Duodenal mucosa (tissue), 2 donors: ENCODE results near the gene MKNK2.
"Not testable (repeated sequence)": the region's sequence is repeated elsewhere in the genome, so short reads cannot be mapped to it uniquely, and the experiment has no call there.

ENCODE experiments used
- H3K27ac ChIP-seq: one replicate; pipeline ENCODE4 v1.7.0; 2013; ENCODE audit warnings: low read depth, low read length
- H3K27me3 ChIP-seq, 2 donors: one replicate each; pipeline ENCODE4 v1.7.0; 2013; ENCODE audit warnings: low read length in 2 of 2, control low read depth in 1 of 2; ENCODE audit not compliant: insufficient read depth in 2 of 2, control insufficient read depth in 1 of 2
- H3K36me3 ChIP-seq, 2 donors: one replicate each; pipeline ENCODE4 v1.7.0; 2013; ENCODE audit warnings: low read length in 2 of 2, control low read depth in 1 of 2; ENCODE audit not compliant: insufficient read depth in 2 of 2, control insufficient read depth in 1 of 2
- H3K4me1 ChIP-seq, 2 donors: one replicate each; pipeline ENCODE4 v1.7.0; 2013; ENCODE audit warnings: low read length in 2 of 2, control low read depth in 1 of 2; ENCODE audit not compliant: insufficient read depth in 2 of 2, control insufficient read depth in 1 of 2
- H3K4me3 ChIP-seq, 2 donors: one replicate each; pipeline ENCODE4 v1.7.0; 2013; ENCODE audit warnings: low read length in 2 of 2, low read depth in 1 of 2
- H3K9ac ChIP-seq, 2 donors: one replicate each; pipeline ENCODE4 v1.7.0; 2013; ENCODE audit warnings: low read length in 2 of 2, low read depth in 1 of 2
- H3K9me3 ChIP-seq, 2 donors: one replicate each; pipeline ENCODE4 v1.7.0; 2013; ENCODE audit warnings: low read length in 2 of 2, control low read depth in 1 of 2; ENCODE audit not compliant: control insufficient read depth in 1 of 2

Gene MKNK2

GRCh38 chr19:2050991-2051772, at the start of gene MKNK2:
Gene MKNK2, minus strand, starts transcription at chr19:2051244. Its CDS starts 393 bp downstream, at chr19:2050851.
- H3K27me3 ChIP-seq: no peaks in the 10 kb centered on the region
- H3K4me1 ChIP-seq: peaks cover 55 to 63% of the 10 kb centered on the region in 2 donors
- H3K9ac ChIP-seq: peak within 1 kb of the TSS; percentile 98 to 100
- H3K4me3 ChIP-seq: peak within 1 kb of the TSS; percentile 91 to 94
- no peaks in the 10 kb centered on the region for H3K9me3 ChIP-seq
- peaks cover 6 to 12% of the 10 kb centered on the region in 2 donors for H3K36me3 ChIP-seq
- peak within 1 kb of the TSS; percentile 96 for H3K27ac ChIP-seq

- Histone ChIP-seq H3K9ac (no peak overlapping the region), H3K27me3 (no peaks in the 10 kb centered on the region), H3K27ac (no peak overlapping the region), H3K4me3 (no peak overlapping the region), H3K4me1 (peaks cover 9 to 11% of the 10 kb centered on the region in 2 donors), H3K36me3 (peaks cover 26 to 46% of the 10 kb centered on the region in 2 donors), H3K9me3 (no peaks in the 10 kb centered on the region)
Measured at GRCh38 chr19:2100719-2101061, 49.6 kb upstream of the MKNK2 start.

GRCh38 chr19:2099937-2100718, 49.1 kb upstream of the MKNK2 start:
- no peak overlapping the region for H3K27ac ChIP-seq
- no peaks in the 10 kb centered on the region for H3K9me3 ChIP-seq
- H3K36me3 ChIP-seq: peaks cover 26 to 42% of the 10 kb centered on the region in 2 donors
- H3K4me1 ChIP-seq: peaks cover 9 to 11% of the 10 kb centered on the region in 2 donors
- H3K9ac ChIP-seq: no peak overlapping the region
- H3K4me3 ChIP-seq: no peak overlapping the region
- H3K27me3 ChIP-seq: no peaks in the 10 kb centered on the region

- Histone ChIP-seq H3K36me3 (peaks cover 26 to 35% of the 10 kb centered on the region in 2 donors), H3K27ac (no peak overlapping the region), H3K4me3 (no peak overlapping the region), H3K9ac (no peak overlapping the region), H3K9me3 (no peaks in the 10 kb centered on the region), H3K4me1 (peaks cover 9 to 18% of the 10 kb centered on the region in 2 donors), H3K27me3 (no peaks in the 10 kb centered on the region)
Measured at GRCh38 chr19:2099054-2099501, 48.0 kb upstream of the MKNK2 start.

GRCh38 chr19:2097886-2098327, 46.9 kb upstream of the MKNK2 start:
- Histone ChIP-seq H3K27ac (no peak overlapping the region), H3K27me3 (no peaks in the 10 kb centered on the region), H3K9me3 (no peaks in the 10 kb centered on the region), H3K4me1 (peaks cover 13 to 29% of the 10 kb centered on the region in 2 donors), H3K9ac (no peak overlapping the region), H3K36me3 (peaks cover 26 to 30% of the 10 kb centered on the region in 2 donors), H3K4me3 (no peak overlapping the region)

- Histone ChIP-seq H3K4me3 (peak overlapping the region; percentile 71 to 79), H3K36me3 (peaks cover 26 to 29% of the 10 kb centered on the region in 2 donors), H3K9ac (peak overlapping the region; percentile 28 to 56), H3K9me3 (no peaks in the 10 kb centered on the region), H3K27ac (peak overlapping the region; percentile 78), H3K27me3 (no peaks in the 10 kb centered on the region), H3K4me1 (peaks cover 13 to 29% of the 10 kb centered on the region in 2 donors)
Measured at GRCh38 chr19:2097203-2097885, 46.3 kb upstream of the MKNK2 start.

GRCh38 chr19:2096480-2097202, 45.6 kb upstream of the MKNK2 start, which contains the start of gene IZUMO4:
Gene IZUMO4, plus strand, starts transcription at chr19:2096915. Its CDS starts 31 bp downstream, at chr19:2096946.
- no peaks in the 10 kb centered on the region for H3K9me3 ChIP-seq
- H3K4me3 ChIP-seq: peak within 1 kb of the TSS; percentile 71 to 79
- H3K27me3 ChIP-seq: no peaks in the 10 kb centered on the region
- peak within 1 kb of the TSS; percentile 95 for H3K27ac ChIP-seq
- peaks cover 20 to 22% of the 10 kb centered on the region in 2 donors for H3K36me3 ChIP-seq
- H3K9ac ChIP-seq: peak within 1 kb of the TSS; percentile 56 to 60
- H3K4me1 ChIP-seq: peaks cover 13 to 29% of the 10 kb centered on the region in 2 donors

- peak within 1 kb of the TSS; percentile 56 to 60 for H3K9ac ChIP-seq
- peaks cover 14 to 16% of the 10 kb centered on the region in 2 donors for H3K36me3 ChIP-seq
- H3K27me3 ChIP-seq: no peaks in the 10 kb centered on the region
- H3K9me3 ChIP-seq: no peaks in the 10 kb centered on the region
- H3K4me1 ChIP-seq: peaks cover 13 to 29% of the 10 kb centered on the region in 2 donors
- H3K4me3 ChIP-seq: peak within 1 kb of the TSS; percentile 71 to 79
- peak within 1 kb of the TSS; percentile 95 for H3K27ac ChIP-seq
Measured at GRCh38 chr19:2096034-2096479, 45.0 kb upstream of the MKNK2 start, which contains the start of gene MOB3A. Gene MOB3A, minus strand, starts transcription at chr19:2096326. Its CDS starts 17,766 bp downstream, at chr19:2078560.

GRCh38 chr19:2091926-2092525, 41.0 kb upstream of the MKNK2 start:
- H3K27ac ChIP-seq: peak overlapping the region; percentile 50
- H3K27me3 ChIP-seq, H3K36me3 ChIP-seq, H3K9me3 ChIP-seq, H3K4me3 ChIP-seq, H3K9ac ChIP-seq: not testable (repeated sequence)
- peaks cover 28 to 51% of the 10 kb centered on the region in 2 donors for H3K4me1 ChIP-seq
